Measurements from ENCODE around the gene CLCN6. TPM values are rescaled to one million over a fixed set of nuclear protein-coding genes. Genes with fewer than 3 reads are reported as not detected.

CLCN6 gene
- total and polyA plus RNA-seq, 2 donors (not counting 1 experiment from before 2014, with no cell fraction given): 35.0 to 99.8 TPM

GRCh38 chr1:11761285-11761684, 44.7 kb upstream of the CLCN6 start:
- H4K20me1 ChIP-seq (ENCODE audit: control insufficient read depth, insufficient read depth, low read length, poor library complexity, severe bottlenecking): no peaks in the 10 kb centered on the region
- Mint-ChIP-seq H3K4me1 (peaks cover 3% of the 10 kb centered on the region), H3K4me3 (no peak overlapping the region), H3K9me3 (ENCODE audit: insufficient read depth) (no peaks in the 10 kb centered on the region), H3K27me3 (peaks cover 22% of the 10 kb centered on the region), H3K27ac (no peak overlapping the region)
- H3K4me2 ChIP-seq (replicated peaks; ENCODE audit: low read depth, low read length, poor library complexity, severe bottlenecking): no peak overlapping the region
- peaks cover 0 to 5% (median 0%) of the 10 kb centered on the region in 3 donors for H3K9me3 ChIP-seq (ENCODE audit: control extremely low read depth in 1 of 3, control insufficient read depth in 2 of 3, insufficient read depth in 1 of 3, low read length in 2 of 3)
- CTCF ChIA-PET: no interaction called here
- DNase-seq (no peak), ATAC-seq (ENCODE audit: low read depth) (no peak)
- 85% methylated on average over 6 of the region's 6 CpGs for WGBS (ENCODE audit: insufficient coverage)
- peaks cover 6 to 7% of the 10 kb centered on the region in 2 donors for H3K4me1 ChIP-seq (ENCODE audit: control insufficient read depth in 2 of 2, insufficient read depth in 2 of 2, low read length in 2 of 2)
- H3K79me2 ChIP-seq (ENCODE audit: control insufficient read depth, insufficient read depth, low read length): no peaks in the 10 kb centered on the region
- peaks cover 0 to 21% (median 2%) of the 10 kb centered on the region in 4 experiments for H3K27me3 ChIP-seq (replicated peaks in 1 of 4; ENCODE audit: control extremely low read depth in 1 of 4, control insufficient read depth in 3 of 4, insufficient read depth in 4 of 4, low read length in 3 of 4)
- no peak for TF ChIP-seq CTCF (IDR thresholded peaks at IDR 0.05)
- no peak overlapping the region for H3K4me3 ChIP-seq (ENCODE audit: control extremely low read depth in 1 of 5, extremely low read depth in 1 of 5, insufficient read depth in 1 of 5, low read depth in 2 of 5, low read length in 4 of 5)
- intact Hi-C loops (cut with micrococcal nuclease): no loop called here
- no peak overlapping the region for H3K9ac ChIP-seq (ENCODE audit: low read length)
- no peak overlapping the region for H2AFZ ChIP-seq (ENCODE audit: insufficient read depth, low read depth, low read length, poor library complexity, severe bottlenecking)
- no peaks in the 10 kb centered on the region for H3K36me3 ChIP-seq (replicated peaks in 1 of 2; ENCODE audit: control extremely low read depth in 1 of 2, control insufficient read depth in 1 of 2, extremely low read depth in 1 of 2, insufficient read depth in 2 of 2, low read length in 1 of 2)
- H3K27ac ChIP-seq (ENCODE audit: low read length in 2 of 2): no peak overlapping the region
- POLR2A ChIA-PET: no interaction called here

- peak within 1 kb of the TSS; percentile 26 for H2AFZ ChIP-seq (ENCODE audit: insufficient read depth, low read depth, low read length, poor library complexity, severe bottlenecking)
- peaks cover 0 to 5% (median 0%) of the 10 kb centered on the region in 3 donors for H3K9me3 ChIP-seq (ENCODE audit: control extremely low read depth in 1 of 3, control insufficient read depth in 2 of 3, insufficient read depth in 1 of 3, low read length in 2 of 3)
- H3K4me2 ChIP-seq (replicated peaks; ENCODE audit: low read depth, low read length, poor library complexity, severe bottlenecking): peak within 1 kb of the TSS; percentile 57
- DNase-seq (no peak), ATAC-seq (ENCODE audit: low read depth) (peak; percentile 39)
- no peaks in the 10 kb centered on the region for H4K20me1 ChIP-seq (ENCODE audit: control insufficient read depth, insufficient read depth, low read length, poor library complexity, severe bottlenecking)
- peaks cover 6 to 7% of the 10 kb centered on the region in 2 donors for H3K4me1 ChIP-seq (ENCODE audit: control insufficient read depth in 2 of 2, insufficient read depth in 2 of 2, low read length in 2 of 2)
- H3K27me3 Mint-ChIP-seq: peaks cover 21% of the 10 kb centered on the region
- H3K4me3 ChIP-seq (ENCODE audit: control extremely low read depth in 1 of 5, extremely low read depth in 1 of 5, insufficient read depth in 1 of 5, low read depth in 2 of 5, low read length in 4 of 5): no peak within 1 kb of the TSS
- no peaks in the 10 kb centered on the region for H3K9me3 Mint-ChIP-seq (ENCODE audit: insufficient read depth)
- WGBS (ENCODE audit: insufficient coverage): 9% methylated on average over 29 of the region's 29 CpGs
- H3K9ac ChIP-seq (ENCODE audit: low read length): no peak within 1 kb of the TSS
- intact Hi-C loops (cut with micrococcal nuclease): no loop called here
- H3K4me3 Mint-ChIP-seq: no peak within 1 kb of the TSS
- no peak within 1 kb of the TSS for H3K27ac Mint-ChIP-seq
- ChIA-PET POLR2A (no interaction called here), CTCF (no interaction called here)
- peaks cover 0 to 21% (median 2%) of the 10 kb centered on the region in 4 experiments for H3K27me3 ChIP-seq (replicated peaks in 1 of 4; ENCODE audit: control extremely low read depth in 1 of 4, control insufficient read depth in 3 of 4, insufficient read depth in 4 of 4, low read length in 3 of 4)
- no peaks in the 10 kb centered on the region for H3K79me2 ChIP-seq (ENCODE audit: control insufficient read depth, insufficient read depth, low read length)
- TF ChIP-seq CTCF (IDR thresholded peaks at IDR 0.05) (no peak), EZH2 (IDR thresholded peaks at IDR 0.05; ENCODE audit: borderline replicate concordance, insufficient read depth, low read depth, low read length, poor library complexity, severe bottlenecking) (no peak)
- H3K36me3 ChIP-seq (replicated peaks in 1 of 2; ENCODE audit: control extremely low read depth in 1 of 2, control insufficient read depth in 1 of 2, extremely low read depth in 1 of 2, insufficient read depth in 2 of 2, low read length in 1 of 2): no peaks in the 10 kb centered on the region
- no peak within 1 kb of the TSS for H3K27ac ChIP-seq (ENCODE audit: low read length in 2 of 2)
- H3K4me1 Mint-ChIP-seq: peaks cover 3% of the 10 kb centered on the region
These were observed 44.0 kb upstream of the CLCN6 start, which contains the start of gene C1orf167 for GRCh38 chr1:11761988-11762406. Gene C1orf167 (plus strand): TSS chr1:11762193. CDS start chr1:11764401, 2,208 bp downstream.

Measured in B cell (primary cell).